GM12878 (cell line): Measurements from ENCODE around the gene CDCA3. TPM values are rescaled to one million over a fixed set of nuclear protein-coding genes. Genes with fewer than 3 reads are reported as not detected.

Source experiments
- ATF2 ChIP-seq: IDR thresholded peaks from 2 replicates; pipeline ENCODE4 v1.6.1; 2012; ENCODE audit warnings: low read length, inconsistent platforms
- BMI1 ChIP-seq: fragments of 450-650 bp; IDR thresholded peaks from 2 replicates; pipeline ENCODE4 v1.6.1; 2016; ENCODE audit warnings: mild to moderate bottlenecking, moderate library complexity, borderline replicate concordance
- CHD1 ChIP-seq: IDR thresholded peaks from 2 replicates; pipeline ENCODE4 v1.6.1; 2012; ENCODE audit warnings: low read depth, low read length, improper control_type of control experiment
- DPF2 ChIP-seq: fragments of 450-650 bp; IDR thresholded peaks from 2 replicates; pipeline ENCODE4 v1.6.1; 2017; ENCODE audit warnings: mild to moderate bottlenecking
- GABPA ChIP-seq: IDR thresholded peaks from 2 replicates; pipeline ENCODE4 v1.6.1; 2014; ENCODE audit warnings: antibody characterized with exemption, low read depth, mild to moderate bottlenecking, inconsistent platforms
- HDAC6 ChIP-seq: fragments of 200-600 bp; sonication (generic); IDR thresholded peaks from one replicate; pipeline ENCODE4 v1.8.0; 2017; ENCODE audit warnings: antibody characterized with exemption; ENCODE audit not compliant: unreplicated experiment
- JUND ChIP-seq: IDR thresholded peaks from 2 replicates; pipeline ENCODE4 v1.6.1; 2012; ENCODE audit warnings: low read depth, mild to moderate bottlenecking, low read length, improper control_type of control experiment, moderate library complexity
- NRF1 ChIP-seq: conservative IDR thresholded peaks from 2 replicates; pipeline ENCODE4 v1.6.1; 2011; ENCODE audit warnings: mild to moderate bottlenecking, low read depth, low read length, improper control_type of control experiment
- POLR2AphosphoS2 ChIP-seq: IDR thresholded peaks from 2 replicates; pipeline ENCODE4 v1.6.1; 2011; ENCODE audit warnings: low read depth, mild to moderate bottlenecking, low read length, improper control_type of control experiment, moderate library complexity
- SIN3A ChIP-seq: IDR thresholded peaks from 2 replicates; pipeline ENCODE4 v1.6.1; 2012; ENCODE audit warnings: low read depth, low read length, improper control_type of control experiment
- SMAD1 ChIP-seq: fragments of 450-650 bp; IDR thresholded peaks from 2 replicates; pipeline ENCODE4 v1.6.1; 2018; ENCODE audit warnings: mild to moderate bottlenecking, low read depth; ENCODE audit not compliant: partially characterized antibody
- SPI1 ChIP-seq: IDR thresholded peaks from 2 replicates; pipeline ENCODE4 v1.6.1; 2011; ENCODE audit warnings: low read depth, mild to moderate bottlenecking, low read length, moderate library complexity, borderline replicate concordance; ENCODE audit not compliant: insufficient read depth
- SREBF2 ChIP-seq: IDR thresholded peaks from 2 replicates; pipeline ENCODE4 v1.6.1; 2012; ENCODE audit warnings: mild to moderate bottlenecking, low read length
- USF2 ChIP-seq: IDR thresholded peaks from 2 replicates; pipeline ENCODE4 v1.6.1; 2011; ENCODE audit warnings: low read depth, low read length, improper control_type of control experiment, borderline replicate concordance
- ZNF207 ChIP-seq: fragments of 450-650 bp; IDR thresholded peaks from 2 replicates; pipeline ENCODE4 v1.6.1; 2014; ENCODE audit warnings: antibody characterized with exemption, mild to moderate bottlenecking, borderline replicate concordance
- ZNF24 ChIP-seq: fragments of 450-650 bp; IDR thresholded peaks from 2 replicates; pipeline ENCODE4 v1.6.1; 2017; ENCODE audit warnings: antibody characterized with exemption, mild to moderate bottlenecking
- polyA plus RNA-seq, 11 experiments: library from polyadenylated mRNA; depleted of rRNA in 4 of 11; unstranded in 6 of 11; stranded (reverse) in 5 of 11; fragments of >200 nt; fragmentation: Nextera tagmentation in 4 of 11; fragmentation: Illumina TruSeq in 1 of 11; extraction: Ambion mirVana in 4 of 11; extraction: Trizol in 1 of 11; gene quantifications; 1 replicate in 1 of 11; 2 replicates in 10 of 11; pipeline versions ENCODE4 v1.2.1 to v1.2.3, GENCODE V29; 2011 to 2016; ENCODE audit warnings: inconsistent platforms in 2 of 11, missing spikeins in 2 of 11, low read depth in 1 of 11
- total RNA-seq, 4 experiments: library from RNA; depleted of rRNA in 3 of 4; stranded (reverse); fragments of >200 nt in 3 of 4; fragmentation: Illumina TruSeq in 1 of 4; extraction: Trizol in 1 of 4; gene quantifications; 2 replicates each; pipeline versions ENCODE4 v1.2.1 to v1.2.3, GENCODE V29; 2013 to 2021
- TF ChIP-seq, protein P1 (sequence below): IDR thresholded peaks from 2 replicates; pipeline ENCODE4 v1.6.1; 2012; ENCODE audit warnings: mild to moderate bottlenecking, low read depth, low read length
- TF ChIP-seq, protein P2 (sequence below): IDR thresholded peaks from 2 replicates; pipeline ENCODE4 v1.6.1; 2011; ENCODE audit warnings: borderline replicate concordance, low read depth, mild to moderate bottlenecking, moderate library complexity, low read length; ENCODE audit not compliant: insufficient read depth, poor library complexity, severe bottlenecking
- TF ChIP-seq, protein P3 (sequence below): fragments of 450-650 bp; formaldehyde crosslinking; IDR thresholded peaks from 2 replicates; pipeline ENCODE4 v1.5.0; 2022; ENCODE audit warnings: mild to moderate bottlenecking, missing genetic modification characterization

The CDCA3 gene
- total and polyA plus RNA-seq, 10 of the 15 experiments (the other 5 are each of a cell fraction or from before 2014, with no cell fraction given): 34.5 to 148 (median 97.4) TPM

GRCh38 chr12:6851921-6852650 lies 1.0 kb upstream of the CDCA3 start, which contains the start of gene USP5 (continued):
- TF ChIP-seq, protein P1, sequence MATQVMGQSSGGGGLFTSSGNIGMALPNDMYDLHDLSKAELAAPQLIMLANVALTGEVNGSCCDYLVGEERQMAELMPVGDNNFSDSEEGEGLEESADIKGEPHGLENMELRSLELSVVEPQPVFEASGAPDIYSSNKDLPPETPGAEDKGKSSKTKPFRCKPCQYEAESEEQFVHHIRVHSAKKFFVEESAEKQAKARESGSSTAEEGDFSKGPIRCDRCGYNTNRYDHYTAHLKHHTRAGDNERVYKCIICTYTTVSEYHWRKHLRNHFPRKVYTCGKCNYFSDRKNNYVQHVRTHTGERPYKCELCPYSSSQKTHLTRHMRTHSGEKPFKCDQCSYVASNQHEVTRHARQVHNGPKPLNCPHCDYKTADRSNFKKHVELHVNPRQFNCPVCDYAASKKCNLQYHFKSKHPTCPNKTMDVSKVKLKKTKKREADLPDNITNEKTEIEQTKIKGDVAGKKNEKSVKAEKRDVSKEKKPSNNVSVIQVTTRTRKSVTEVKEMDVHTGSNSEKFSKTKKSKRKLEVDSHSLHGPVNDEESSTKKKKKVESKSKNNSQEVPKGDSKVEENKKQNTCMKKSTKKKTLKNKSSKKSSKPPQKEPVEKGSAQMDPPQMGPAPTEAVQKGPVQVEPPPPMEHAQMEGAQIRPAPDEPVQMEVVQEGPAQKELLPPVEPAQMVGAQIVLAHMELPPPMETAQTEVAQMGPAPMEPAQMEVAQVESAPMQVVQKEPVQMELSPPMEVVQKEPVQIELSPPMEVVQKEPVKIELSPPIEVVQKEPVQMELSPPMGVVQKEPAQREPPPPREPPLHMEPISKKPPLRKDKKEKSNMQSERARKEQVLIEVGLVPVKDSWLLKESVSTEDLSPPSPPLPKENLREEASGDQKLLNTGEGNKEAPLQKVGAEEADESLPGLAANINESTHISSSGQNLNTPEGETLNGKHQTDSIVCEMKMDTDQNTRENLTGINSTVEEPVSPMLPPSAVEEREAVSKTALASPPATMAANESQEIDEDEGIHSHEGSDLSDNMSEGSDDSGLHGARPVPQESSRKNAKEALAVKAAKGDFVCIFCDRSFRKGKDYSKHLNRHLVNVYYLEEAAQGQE: no peak
- 0 out of 2 replicates have a peak, but pooled peaks have one; percentile 58 for TF ChIP-seq SIN3A
- TF ChIP-seq DPF2: no peak; the same call in none of the 2 replicates
- no peak for TF ChIP-seq BMI1
- no peak for TF ChIP-seq JUND
- peak; percentile 9; the same call in 1 of the 2 replicates for TF ChIP-seq USF2
- no peak for TF ChIP-seq HDAC6
- peak; percentile 60 for TF ChIP-seq NRF1
- peak; percentile 90 for TF ChIP-seq ZNF207
- TF ChIP-seq ATF2: no peak
- TF ChIP-seq GABPA: peak; percentile 97
- TF ChIP-seq SMAD1: no peak
- TF ChIP-seq CHD1: no peak
- TF ChIP-seq SREBF2: no peak
- peak; percentile 20; the same call in 1 of the 2 replicates for TF ChIP-seq SPI1
- no peak; the same call in 1 of the 2 replicates for TF ChIP-seq POLR2AphosphoS2
- TF ChIP-seq, protein P2, sequence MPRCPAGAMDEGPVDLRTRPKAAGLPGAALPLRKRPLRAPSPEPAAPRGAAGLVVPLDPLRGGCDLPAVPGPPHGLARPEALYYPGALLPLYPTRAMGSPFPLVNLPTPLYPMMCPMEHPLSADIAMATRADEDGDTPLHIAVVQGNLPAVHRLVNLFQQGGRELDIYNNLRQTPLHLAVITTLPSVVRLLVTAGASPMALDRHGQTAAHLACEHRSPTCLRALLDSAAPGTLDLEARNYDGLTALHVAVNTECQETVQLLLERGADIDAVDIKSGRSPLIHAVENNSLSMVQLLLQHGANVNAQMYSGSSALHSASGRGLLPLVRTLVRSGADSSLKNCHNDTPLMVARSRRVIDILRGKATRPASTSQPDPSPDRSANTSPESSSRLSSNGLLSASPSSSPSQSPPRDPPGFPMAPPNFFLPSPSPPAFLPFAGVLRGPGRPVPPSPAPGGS: no peak
- no peak for TF ChIP-seq ZNF24
- TF ChIP-seq, protein P3, sequence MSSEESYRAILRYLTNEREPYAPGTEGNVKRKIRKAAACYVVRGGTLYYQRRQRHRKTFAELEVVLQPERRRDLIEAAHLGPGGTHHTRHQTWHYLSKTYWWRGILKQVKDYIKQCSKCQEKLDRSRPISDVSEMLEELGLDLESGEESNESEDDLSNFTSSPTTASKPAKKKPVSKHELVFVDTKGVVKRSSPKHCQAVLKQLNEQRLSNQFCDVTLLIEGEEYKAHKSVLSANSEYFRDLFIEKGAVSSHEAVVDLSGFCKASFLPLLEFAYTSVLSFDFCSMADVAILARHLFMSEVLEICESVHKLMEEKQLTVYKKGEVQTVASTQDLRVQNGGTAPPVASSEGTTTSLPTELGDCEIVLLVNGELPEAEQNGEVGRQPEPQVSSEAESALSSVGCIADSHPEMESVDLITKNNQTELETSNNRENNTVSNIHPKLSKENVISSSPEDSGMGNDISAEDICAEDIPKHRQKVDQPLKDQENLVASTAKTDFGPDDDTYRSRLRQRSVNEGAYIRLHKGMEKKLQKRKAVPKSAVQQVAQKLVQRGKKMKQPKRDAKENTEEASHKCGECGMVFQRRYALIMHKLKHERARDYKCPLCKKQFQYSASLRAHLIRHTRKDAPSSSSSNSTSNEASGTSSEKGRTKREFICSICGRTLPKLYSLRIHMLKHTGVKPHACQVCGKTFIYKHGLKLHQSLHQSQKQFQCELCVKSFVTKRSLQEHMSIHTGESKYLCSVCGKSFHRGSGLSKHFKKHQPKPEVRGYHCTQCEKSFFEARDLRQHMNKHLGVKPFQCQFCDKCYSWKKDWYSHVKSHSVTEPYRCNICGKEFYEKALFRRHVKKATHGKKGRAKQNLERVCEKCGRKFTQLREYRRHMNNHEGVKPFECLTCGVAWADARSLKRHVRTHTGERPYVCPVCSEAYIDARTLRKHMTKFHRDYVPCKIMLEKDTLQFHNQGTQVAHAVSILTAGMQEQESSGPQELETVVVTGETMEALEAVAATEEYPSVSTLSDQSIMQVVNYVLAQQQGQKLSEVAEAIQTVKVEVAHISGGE (CRISPR knock-in tag): peak; percentile 83
